H1 (cell line): Measurements from ENCODE around the gene KCNK3. TPM values are rescaled to one million over a fixed set of nuclear protein-coding genes. Genes with fewer than 3 reads are reported as not detected.

Experiments
- CTCF ChIA-PET: fragments of 300-600 bp; sonication (Branson Sonifier 250); formaldehyde crosslinking; loops from one replicate; lab custom pipeline; 2021; ENCODE audit not compliant: partially characterized antibody; lab: Charles Lee
- POLR2A ChIA-PET: fragments of 300-600 bp; sonication (Branson Sonifier 250); formaldehyde crosslinking; loops from one replicate; lab custom pipeline; 2021; ENCODE audit warnings: inconsistent platforms; ENCODE audit not compliant: partially characterized antibody; lab: Charles Lee
- DNase-seq, 2 experiments: peaks; one replicate each; pipeline versions ENCODE4 v3.0.0 to v3.0.0-alpha.2; 2010 to 2022; ENCODE audit warnings: low spot score in 2 of 2, low read depth in 1 of 2, mixed read lengths in 1 of 2
- FAIRE-seq: peaks from 2 replicates; lab custom pipeline; 2011; peaks lifted over from hg19 to GRCh38; lab: Jason Lieb, UNC
- H2AFZ ChIP-seq: 2 replicates; pipeline ENCODE4 v1.8.1; 2012; ENCODE audit warnings: low read length, inconsistent platforms
- H2AK5ac ChIP-seq: 2 replicates; pipeline ENCODE4 v1.6.1; 2013; ENCODE audit warnings: low read depth, low read length
- H2BK120ac ChIP-seq: replicated peaks from 2 replicates; pipeline ENCODE3; 2013; ENCODE audit warnings: low read depth, low read length, inconsistent platforms
- H2BK12ac ChIP-seq: 2 replicates; pipeline ENCODE4 v1.6.1; 2013; ENCODE audit warnings: low read depth, low read length
- H2BK15ac ChIP-seq: 2 replicates; pipeline ENCODE4 v1.6.1; 2013; ENCODE audit warnings: low read length
- H2BK20ac ChIP-seq: 2 replicates; pipeline ENCODE4 v1.6.1; 2013; ENCODE audit warnings: low read length
- H2BK5ac ChIP-seq: 2 replicates; pipeline ENCODE4 v1.6.1; 2013; ENCODE audit warnings: low read depth, low read length
- H3K14ac ChIP-seq: 2 replicates; pipeline ENCODE4 v1.6.1; 2013; ENCODE audit warnings: inconsistent platforms; ENCODE audit not compliant: insufficient read length
- H3K18ac ChIP-seq: 2 replicates; pipeline ENCODE4 v1.6.1; 2013; ENCODE audit warnings: low read length; ENCODE audit errors: extremely low read depth
- H3K23ac ChIP-seq: 2 replicates; pipeline ENCODE4 v1.6.1; 2013; ENCODE audit warnings: inconsistent platforms; ENCODE audit not compliant: insufficient read length
- H3K23me2 ChIP-seq: 2 replicates; pipeline ENCODE4 v1.6.1; 2013; ENCODE audit warnings: low read depth, low read length
- H3K27ac ChIP-seq: 2 replicates; pipeline ENCODE4 v1.6.1; 2011; ENCODE audit warnings: low read depth, low read length, inconsistent platforms
- H3K27me3 ChIP-seq, 4 experiments: replicated peaks in 1 of 4; 1 replicate in 1 of 4; 2 replicates in 3 of 4; pipeline versions ENCODE4 v1.6.1 to v1.8.1; 2011 to 2013; ENCODE audit warnings: low read length in 3 of 4, mild to moderate bottlenecking in 3 of 4, inconsistent platforms in 2 of 4, mixed read lengths in 2 of 4, moderate library complexity in 1 of 4; ENCODE audit not compliant: control insufficient read depth in 3 of 4, insufficient read depth in 3 of 4; ENCODE audit errors: extremely low read depth in 1 of 4
- H3K36me3 ChIP-seq, 4 experiments: 2 replicates each; pipeline versions ENCODE4 v1.6.1 to v1.8.1; 2011 to 2013; ENCODE audit warnings: mild to moderate bottlenecking in 4 of 4, low read length in 3 of 4, moderate library complexity in 2 of 4, control low read depth in 1 of 4, inconsistent platforms in 1 of 4; ENCODE audit not compliant: insufficient read depth in 4 of 4, control insufficient read depth in 2 of 4
- H3K4ac ChIP-seq: replicated peaks from 2 replicates; pipeline ENCODE3; 2013; ENCODE audit warnings: low read length, low read depth, mixed read lengths, inconsistent platforms; ENCODE audit not compliant: insufficient read length
- H3K4me1 ChIP-seq, 4 experiments: replicated peaks in 1 of 4; 1 replicate in 1 of 4; 2 replicates in 3 of 4; pipeline versions ENCODE4 v1.6.1 to v1.8.1; 2011 to 2013; ENCODE audit warnings: low read length in 3 of 4, inconsistent platforms in 2 of 4, mixed read lengths in 1 of 4; ENCODE audit not compliant: insufficient read depth in 4 of 4, control insufficient read depth in 3 of 4
- H3K4me2 ChIP-seq, 2 experiments: 2 replicates each; pipeline versions ENCODE4 v1.6.1 to v1.8.1; 2011 to 2013; ENCODE audit warnings: low read depth in 2 of 2, low read length in 2 of 2, control low read depth in 1 of 2, inconsistent platforms in 1 of 2, mild to moderate bottlenecking in 1 of 2; ENCODE audit not compliant: insufficient read depth in 1 of 2
- H3K4me3 ChIP-seq, 4 experiments: fragments of 200-600, 300-600 bp in 1 of 4; sonication (generic), shearing (Covaris generic), sonication (Bioruptor Twin) in 1 of 4; 2 replicates each; pipeline versions ENCODE4 v1.5.1 to v1.8.1; 2011 to 2016; ENCODE audit warnings: low read length in 4 of 4, low read depth in 3 of 4, control low read depth in 2 of 4, inconsistent platforms in 2 of 4, mild to moderate bottlenecking in 2 of 4, mixed read lengths in 1 of 4, moderate library complexity in 1 of 4; ENCODE audit not compliant: insufficient read depth in 2 of 4; ENCODE audit errors: extremely low read depth in 1 of 4
- H3K56ac ChIP-seq: replicated peaks from 2 replicates; pipeline ENCODE3; 2013; ENCODE audit warnings: low read depth, mild to moderate bottlenecking, mixed read lengths, low read length, inconsistent platforms; ENCODE audit not compliant: insufficient read length
- H3K79me1 ChIP-seq: 2 replicates; pipeline ENCODE4 v1.6.1; 2013; ENCODE audit warnings: low read depth, low read length, control low read depth
- H3K79me2 ChIP-seq, 2 experiments: 2 replicates each; pipeline versions ENCODE4 v1.6.1 to v1.8.1; 2012 to 2013; ENCODE audit warnings: low read length in 2 of 2, mild to moderate bottlenecking in 2 of 2, inconsistent platforms in 1 of 2; ENCODE audit not compliant: insufficient read depth in 2 of 2, control insufficient read depth in 1 of 2
- H3K9ac ChIP-seq, 4 experiments: replicated peaks in 1 of 4; 1 replicate in 1 of 4; 2 replicates in 3 of 4; pipeline versions ENCODE4 v1.6.1 to v1.8.1; 2011 to 2013; ENCODE audit warnings: low read depth in 3 of 4, low read length in 3 of 4, control low read depth in 2 of 4, mild to moderate bottlenecking in 2 of 4, moderate library complexity in 2 of 4, inconsistent platforms in 1 of 4; ENCODE audit errors: extremely low read depth in 1 of 4
- H3K9me3 ChIP-seq, 2 experiments: 2 replicates each; pipeline versions ENCODE4 v1.6.1 to v1.8.1; 2012 to 2013; ENCODE audit warnings: mild to moderate bottlenecking in 2 of 2, moderate library complexity in 2 of 2, control low read depth in 1 of 2, inconsistent platforms in 1 of 2, low read depth in 1 of 2, low read length in 1 of 2, mixed read lengths in 1 of 2; ENCODE audit not compliant: insufficient read depth in 2 of 2
- H4K20me1 ChIP-seq, 2 experiments: replicated peaks in 1 of 2; 2 replicates each; pipeline versions ENCODE3 to v1.8.1; 2011 to 2013; ENCODE audit warnings: inconsistent platforms in 2 of 2, low read length in 2 of 2, mild to moderate bottlenecking in 1 of 2; ENCODE audit not compliant: insufficient read depth in 2 of 2, control insufficient read depth in 1 of 2
- H4K5ac ChIP-seq: 2 replicates; pipeline ENCODE4 v1.6.1; 2013; ENCODE audit warnings: low read length, low read depth, mixed read lengths, inconsistent platforms; ENCODE audit not compliant: insufficient read length
- H4K8ac ChIP-seq: 2 replicates; pipeline ENCODE4 v1.8.0; 2013; ENCODE audit warnings: mild to moderate bottlenecking, moderate library complexity, low read length, inconsistent platforms; ENCODE audit not compliant: insufficient read depth; ENCODE audit errors: extremely low read depth
- H4K91ac ChIP-seq: replicated peaks from 2 replicates; pipeline ENCODE3; 2013; ENCODE audit warnings: low read length, mixed read lengths, inconsistent platforms; ENCODE audit not compliant: insufficient read length
- CHD2 ChIP-seq: IDR thresholded peaks from 2 replicates; pipeline ENCODE4 v1.6.1; 2012; ENCODE audit warnings: low read length, improper control_type of control experiment
- POLR2AphosphoS5 ChIP-seq: IDR thresholded peaks from 2 replicates; pipeline ENCODE4 v1.6.1; 2011; ENCODE audit warnings: low read depth, low read length
- SIRT6 ChIP-seq: IDR thresholded peaks from one replicate; pipeline ENCODE4 v1.7.1; 2012; ENCODE audit warnings: low read length, inconsistent platforms
- TAF1 ChIP-seq: IDR thresholded peaks from 2 replicates; pipeline ENCODE4 v1.6.1; 2011; ENCODE audit warnings: mild to moderate bottlenecking, low read depth, low read length
- TAF7 ChIP-seq: optimal IDR thresholded peaks from 2 replicates; pipeline ENCODE3; 2011; ENCODE audit warnings: low read depth, mild to moderate bottlenecking, inconsistent platforms, low read length, moderate library complexity, borderline replicate concordance
- WGBS, 2 experiments: shearing (Covaris generic) in 1 of 2; methylation state at CpG; one replicate each; pipeline versions ENCODE4 v1.1.6 to v1.1.7; 2013 to 2015; ENCODE audit warnings: low lambda C conversion rate in 2 of 2, mixed read lengths in 2 of 2, inconsistent platforms in 1 of 2, low coverage in 1 of 2, missing lambda C conversion rate in 1 of 2; ENCODE audit not compliant: insufficient replicate concordance in 2 of 2, insufficient coverage in 1 of 2, insufficient read length in 1 of 2; ENCODE audit errors: extremely low coverage in 1 of 2, missing lambda C conversion rate in 1 of 2; 5-methylcytosine and 5-hydroxymethylcytosine counted together
- polyA plus RNA-seq, 7 experiments: library from polyadenylated mRNA; depleted of rRNA in 3 of 7; stranded (reverse) in 5 of 7; unstranded in 2 of 7; fragments of >200 nt in 5 of 7; fragments of 200-250 nt in 2 of 7; gene quantifications; 1 replicate in 5 of 7; 2 replicates in 1 of 7; 4 replicates in 1 of 7; pipeline versions ENCODE4 v1.2.1 to v1.2.3, GENCODE V29; 2011 to 2013; ENCODE audit warnings: missing spikeins in 2 of 7, mixed read lengths in 2 of 7
- total RNA-seq: library from RNA; stranded (reverse); fragmentation: NEBNext Ultra II Directional; extraction: Animal tissue kit (Norgen Biotek cat#: 25700); gene quantifications from 2 replicates; pipeline ENCODE4 v1.2.1, GENCODE V29; 2021

The KCNK3 gene
- total and polyA plus RNA-seq, 2 of the 8 experiments (the other 6 are each of a cell fraction or from before 2014, with no cell fraction given) = 0.29 to 0.30 TPM

DNA sequence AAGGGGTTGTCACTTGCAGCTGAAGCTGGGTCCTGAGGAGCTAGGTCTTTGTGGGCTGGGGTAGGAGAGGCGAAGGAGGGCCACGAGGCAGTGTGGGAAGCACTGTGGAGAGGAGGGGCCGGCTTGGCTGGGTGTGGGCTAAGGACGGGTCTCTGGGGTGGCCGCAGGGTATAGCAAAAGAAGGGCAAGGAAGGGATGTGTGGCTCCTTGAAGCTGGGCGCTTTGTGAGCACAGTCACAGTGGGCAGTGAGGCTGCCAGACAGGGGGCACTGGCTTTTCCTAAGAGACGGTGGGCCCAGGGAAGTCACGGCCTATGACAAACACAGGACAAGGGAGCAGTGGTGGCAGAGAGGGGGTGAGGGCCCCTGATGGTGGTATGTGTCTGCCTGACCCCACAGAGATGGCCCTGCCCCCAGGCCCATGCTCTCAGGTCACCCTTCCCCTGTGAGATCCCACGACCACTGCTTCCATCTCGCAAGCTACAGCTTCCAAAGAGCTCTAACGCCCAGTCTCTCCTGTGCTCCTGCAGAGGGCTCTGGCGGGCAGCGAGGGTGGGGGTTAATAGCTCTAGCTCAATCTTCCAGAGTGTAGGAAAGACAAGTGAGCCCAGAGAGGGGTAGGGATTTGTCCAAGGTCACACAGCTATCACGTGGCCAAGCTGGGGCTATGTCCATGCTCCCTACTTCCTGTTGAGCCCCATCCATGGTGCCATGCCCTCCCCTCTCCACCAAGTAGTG, 32.4 kb downstream of the KCNK3 start:
- H2BK5ac ChIP-seq = no peak overlapping the region
- H3K23ac ChIP-seq = no peak overlapping the region
- H2BK120ac ChIP-seq = no peak overlapping the region
- no peak overlapping the region for H4K91ac ChIP-seq
- TF ChIP-seq TAF7 (no peak), CHD2 (no peak), TAF1 (no peak), SIRT6 (no peak), POLR2AphosphoS5 (no peak)
- DNase-seq = no peak
- peaks cover 0 to 16% (median 10%) of the 10 kb centered on the region in 4 experiments; a peak in 6 of 7 replicates for H3K4me1 ChIP-seq
- H3K4ac ChIP-seq = no peak overlapping the region
- H2BK20ac ChIP-seq = no peak overlapping the region
- H3K9ac ChIP-seq = no peak overlapping the region
- no peak overlapping the region for H2AK5ac ChIP-seq
- no peak overlapping the region for H3K27ac ChIP-seq
- no peaks in the 10 kb centered on the region for H3K79me2 ChIP-seq
- no peaks in the 10 kb centered on the region; a peak in 1 of 7 replicates for H3K27me3 ChIP-seq
- no peak overlapping the region for H3K18ac ChIP-seq
- FAIRE-seq = no peak
- CTCF ChIA-PET = interaction anchor here (0.8 to 2.0 kb wide), 10 partner anchors 9 to 619 kb away, joined by 3 to 9 read pairs (median 4); no protein-coding TSS in a partner anchor
- no peaks in the 10 kb centered on the region for H4K20me1 ChIP-seq
- H3K56ac ChIP-seq = no peak overlapping the region
- no peak overlapping the region for H2AFZ ChIP-seq
- no peak overlapping the region for H3K14ac ChIP-seq
- no peak overlapping the region for H2BK15ac ChIP-seq
- H4K5ac ChIP-seq = no peak overlapping the region
- no peak overlapping the region for H2BK12ac ChIP-seq
- 88% methylated on average over 13 of the region's 14 CpGs; no CpG with 5 or more reads in 1 of the 2 experiments for WGBS, 2 experiments
- no peaks in the 10 kb centered on the region; the same call in 1 of the 2 replicates for H3K23me2 ChIP-seq
- no peaks in the 10 kb centered on the region for H3K36me3 ChIP-seq
- no peak overlapping the region for H3K4me2 ChIP-seq
- no peak overlapping the region for H4K8ac ChIP-seq
- no peaks in the 10 kb centered on the region for H3K79me1 ChIP-seq
- H3K9me3 ChIP-seq = no peaks in the 10 kb centered on the region
- no peak overlapping the region for H3K4me3 ChIP-seq
- POLR2A ChIA-PET = no interaction called here
